GM23248 (cell line): Measurements from ENCODE around the gene IL21R. TPM values are rescaled to one million over a fixed set of nuclear protein-coding genes. Genes with fewer than 3 reads are reported as not detected.

ENCODE experiments used
- DNase-seq: peaks from one replicate; pipeline ENCODE4 v3.0.0-alpha.2; 2015
- H2AFZ ChIP-seq: fragments of 200-600 bp; sonication (generic); 2 replicates; pipeline ENCODE4 v1.6.1; 2016; ENCODE audit warnings: antibody characterized with exemption
- H3F3A ChIP-seq: fragments of 200-600 bp; sonication (generic); 2 replicates; pipeline ENCODE4 v1.6.1; 2016; ENCODE audit warnings: mild to moderate bottlenecking, antibody characterized with exemption, mixed run types; ENCODE audit not compliant: insufficient read depth
- H3K27ac ChIP-seq: fragments of 200-600 bp; sonication (generic); 2 replicates; pipeline ENCODE4 v1.5.1; 2016; ENCODE audit warnings: mild to moderate bottlenecking
- H3K27me3 ChIP-seq: fragments of 200-600 bp; sonication (generic); replicated peaks from 2 replicates; pipeline ENCODE4 v1.6.1; 2016; ENCODE audit warnings: mild to moderate bottlenecking; ENCODE audit not compliant: insufficient read depth
- H3K36me3 ChIP-seq: fragments of 200-600 bp; sonication (generic); 2 replicates; pipeline ENCODE4 v1.6.1; 2016; ENCODE audit warnings: low read depth, mild to moderate bottlenecking
- H3K4me1 ChIP-seq: fragments of 200-600 bp; sonication (generic); 2 replicates; pipeline ENCODE4 v1.6.1; 2016; ENCODE audit warnings: mild to moderate bottlenecking; ENCODE audit not compliant: insufficient read depth
- H3K4me2 ChIP-seq: fragments of 200-600 bp; sonication (generic); one replicate; pipeline ENCODE4 v1.6.1; 2016; ENCODE audit warnings: mild to moderate bottlenecking; ENCODE audit not compliant: unreplicated experiment
- H3K4me3 ChIP-seq: fragments of 200-600 bp; sonication (generic); 2 replicates; pipeline ENCODE4 v1.5.1; 2016; ENCODE audit warnings: mild to moderate bottlenecking
- H3K79me2 ChIP-seq: fragments of 200-600 bp; sonication (generic); 2 replicates; pipeline ENCODE4 v1.6.1; 2016; ENCODE audit warnings: mild to moderate bottlenecking; ENCODE audit not compliant: insufficient read depth
- H3K9ac ChIP-seq: fragments of 200-600 bp; sonication (generic); 2 replicates; pipeline ENCODE4 v1.6.1; 2016; ENCODE audit warnings: mild to moderate bottlenecking
- H3K9me2 ChIP-seq: fragments of 200-600 bp; sonication (generic); 2 replicates; pipeline ENCODE4 v1.6.1; 2016; ENCODE audit warnings: mixed run types, mild to moderate bottlenecking, moderate library complexity; ENCODE audit not compliant: insufficient read depth
- H3K9me3 ChIP-seq: fragments of 200-600 bp; sonication (generic); one replicate; pipeline ENCODE4 v1.6.1; 2017; ENCODE audit warnings: low read depth
- H4K20me1 ChIP-seq: fragments of 200-600 bp; sonication (generic); 2 replicates; pipeline ENCODE4 v1.6.0; 2016; ENCODE audit not compliant: insufficient read depth
- EZH2 ChIP-seq: fragments of 200-600 bp; sonication (generic); IDR thresholded peaks from 2 replicates; pipeline ENCODE4 v1.6.1; 2018; ENCODE audit warnings: antibody characterized with exemption, mild to moderate bottlenecking; ENCODE audit not compliant: insufficient read depth, poor library complexity, severe bottlenecking
- EZH2phosphoT487 ChIP-seq: fragments of 200-600 bp; sonication (generic); IDR thresholded peaks from 2 replicates; pipeline ENCODE4 v1.6.1; 2018; ENCODE audit warnings: antibody characterized with exemption, moderate library complexity, mild to moderate bottlenecking, low read depth; ENCODE audit not compliant: insufficient read depth
- WGBS, 2 experiments: methylation state at CpG; one replicate each; pipeline ENCODE4 v1.1.6; 2015 to 2017; ENCODE audit warnings: low lambda C conversion rate in 2 of 2, low coverage in 1 of 2; ENCODE audit errors: missing lambda C conversion rate in 2 of 2; 5-methylcytosine and 5-hydroxymethylcytosine counted together
- in situ Hi-C: fragments of 300-500 bp; cut with MboI; formaldehyde crosslinking; loops from 2 replicates; pipeline ENCODE4 v1.15.0; 2020
- polyA plus RNA-seq: library from polyadenylated mRNA; unstranded; fragments of >200 nt; fragmentation: Nextera tagmentation; extraction: Ambion mirVana; gene quantifications from 2 replicates; pipeline ENCODE4 v1.2.1, GENCODE V29; 2016
- total RNA-seq: library from RNA; depleted of rRNA; stranded (reverse); fragments of >200 nt; shearing (Covaris generic); gene quantifications from 2 replicates; pipeline ENCODE4 v1.2.3, GENCODE V29; 2014

IL21R gene
- total and polyA plus RNA-seq, 2 experiments from 2014 or later: 1.2 to 1.5 TPM

DNA sequence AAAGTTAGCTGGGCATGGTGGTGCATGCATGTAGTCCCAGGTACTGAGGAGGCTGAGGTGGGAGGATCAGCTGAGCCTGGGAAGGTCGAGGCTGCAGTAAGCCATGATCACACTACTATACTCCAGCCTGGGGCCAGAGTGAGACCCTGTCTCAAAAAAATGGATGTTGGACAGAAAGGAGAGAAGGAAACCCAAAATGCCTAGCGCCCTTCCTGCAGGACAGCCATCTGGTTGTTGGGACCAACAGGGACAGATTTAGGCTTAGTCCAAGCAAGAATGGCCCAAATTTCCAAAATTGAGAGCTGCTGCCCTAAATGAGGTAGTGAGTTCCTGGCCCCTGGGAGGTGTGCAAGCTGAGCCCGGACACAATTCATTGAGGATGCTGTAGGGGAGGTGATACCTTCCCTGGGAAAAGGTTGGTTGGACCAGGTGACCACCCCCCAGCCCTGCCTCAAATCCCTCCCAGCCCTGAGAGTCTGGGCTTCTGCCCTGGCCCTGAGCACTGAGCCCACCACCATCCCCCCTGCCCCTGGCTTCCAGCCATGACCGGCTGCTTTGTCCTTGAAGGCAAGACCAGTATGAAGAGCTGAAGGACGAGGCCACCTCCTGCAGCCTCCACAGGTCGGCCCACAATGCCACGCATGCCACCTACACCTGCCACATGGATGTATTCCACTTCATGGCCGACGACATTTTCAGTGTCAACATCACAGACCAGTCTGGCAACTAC, 35.1 kb downstream of the IL21R start:
- 71 to 83% methylated on average over 8 to 9 of the region's 9 CpGs for WGBS, 2 experiments
- in situ Hi-C loops: loop anchor here (25.0 kb wide), 1 partner anchor 1600 kb away; no protein-coding TSS in a partner anchor
- DNase-seq: no peak
- H4K20me1 ChIP-seq: no peaks in the 10 kb centered on the region
- no peaks in the 10 kb centered on the region for H3K79me2 ChIP-seq
- H2AFZ ChIP-seq: no peak overlapping the region
- H3K36me3 ChIP-seq: no peaks in the 10 kb centered on the region
- H3K9me3 ChIP-seq: no peaks in the 10 kb centered on the region
- no peaks in the 10 kb centered on the region for H3K27me3 ChIP-seq
- no peak overlapping the region for H3K4me3 ChIP-seq
- H3K27ac ChIP-seq: no peak overlapping the region
- no peak overlapping the region for H3K9ac ChIP-seq
- H3K9me2 ChIP-seq: no peaks in the 10 kb centered on the region
- no peak overlapping the region for H3K4me2 ChIP-seq
- peaks cover 15% of the 10 kb centered on the region for H3F3A ChIP-seq
- no peak for TF ChIP-seq EZH2
- no peak for TF ChIP-seq EZH2phosphoT487
- peaks cover 11% of the 10 kb centered on the region for H3K4me1 ChIP-seq

DNA sequence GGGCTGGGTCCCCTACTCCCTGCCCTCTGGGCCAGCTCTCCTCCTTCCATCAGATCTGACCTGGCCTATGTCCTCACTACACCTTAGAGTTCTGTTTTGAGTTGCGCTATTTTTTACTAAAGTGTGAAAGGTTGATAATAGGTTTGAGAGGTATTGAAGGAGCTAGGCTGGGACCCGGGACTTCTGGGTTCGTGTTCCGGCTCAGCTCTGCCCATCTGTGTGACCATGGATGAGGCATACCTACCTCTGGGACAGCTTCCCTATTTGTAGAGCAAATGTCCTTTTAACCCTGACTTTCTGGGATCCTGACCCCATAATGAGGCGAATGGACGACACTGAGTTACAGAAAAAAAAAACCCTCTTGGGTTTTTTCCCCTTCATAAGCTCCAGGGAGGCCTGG, 36.0 kb downstream of the IL21R start:
- Histone ChIP-seq H3K4me3 (no peak overlapping the region), H3K9me2 (no peaks in the 10 kb centered on the region), H3K27ac (no peak overlapping the region), H3K27me3 (no peaks in the 10 kb centered on the region), H3F3A (peaks cover 6% of the 10 kb centered on the region; the same call in 1 of the 2 replicates), H2AFZ (no peak overlapping the region), H3K9ac (no peak overlapping the region), H3K4me1 (peaks cover 3% of the 10 kb centered on the region), H4K20me1 (no peaks in the 10 kb centered on the region), H3K79me2 (no peaks in the 10 kb centered on the region), H3K36me3 (no peaks in the 10 kb centered on the region), H3K9me3 (no peaks in the 10 kb centered on the region), H3K4me2 (no peak overlapping the region)
- TF ChIP-seq EZH2phosphoT487 (no peak), EZH2 (no peak)
- WGBS, 2 experiments: 95% methylated on average over 6 of the region's 6 CpGs
- in situ Hi-C loops: loop anchor here (25.0 kb wide), 1 partner anchor 1601 kb away; no protein-coding TSS in a partner anchor
- DNase-seq: no peak

DNA sequence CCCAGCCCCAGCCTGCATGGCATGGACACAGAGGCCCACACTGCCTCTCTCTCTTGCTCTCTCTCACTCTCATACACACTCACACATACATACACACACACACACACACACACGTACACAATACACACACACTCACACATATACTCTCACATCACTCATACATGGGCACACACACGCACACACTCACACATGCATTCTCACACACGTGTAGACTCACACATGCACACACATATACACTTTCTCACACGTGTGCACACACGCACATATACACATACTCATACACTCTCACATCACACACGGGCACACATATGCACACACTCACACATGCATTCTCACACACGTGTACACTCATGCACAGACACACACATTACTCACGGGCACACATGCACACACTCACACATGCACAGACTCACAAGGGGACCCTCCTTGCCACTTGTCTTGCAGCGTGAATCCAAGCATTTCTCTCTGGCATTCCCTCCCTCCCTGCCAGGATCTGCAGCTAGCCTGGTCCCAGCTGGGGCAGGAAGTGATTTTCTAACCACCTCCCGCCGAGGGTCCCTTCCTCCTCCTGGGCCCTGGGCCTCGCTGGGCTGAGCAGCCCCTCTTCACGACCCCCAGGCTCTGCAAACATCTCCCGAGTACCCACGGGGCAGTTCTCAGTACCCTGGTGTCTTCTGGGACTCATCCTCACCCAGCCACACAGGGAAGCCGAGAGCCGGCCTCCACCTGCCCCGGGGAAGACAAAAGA, 37.5 kb downstream of the IL21R start:
- Histone ChIP-seq H3K9ac (no peak overlapping the region), H2AFZ (no peak overlapping the region), H3K4me2 (no peak overlapping the region), H3K9me2 (no peaks in the 10 kb centered on the region), H3K27me3 (no peaks in the 10 kb centered on the region), H3K36me3 (no peaks in the 10 kb centered on the region), H3K4me3 (no peak overlapping the region), H3K9me3 (no peaks in the 10 kb centered on the region), H3K4me1 (0 out of 2 replicates have a peak, but pooled peaks cover 6% of the 10 kb centered on the region), H4K20me1 (no peaks in the 10 kb centered on the region), H3K79me2 (no peaks in the 10 kb centered on the region), H3K27ac (no peak overlapping the region), H3F3A (no peaks in the 10 kb centered on the region)
- in situ Hi-C loops: loop anchor here (25.0 kb wide), 1 partner anchor 1602 kb away; no protein-coding TSS in a partner anchor
- no peak for DNase-seq
- TF ChIP-seq EZH2phosphoT487: no peak
- no peak for TF ChIP-seq EZH2
- WGBS, 2 experiments: 71 to 72% methylated on average over 18 of the region's 18 CpGs

DNA sequence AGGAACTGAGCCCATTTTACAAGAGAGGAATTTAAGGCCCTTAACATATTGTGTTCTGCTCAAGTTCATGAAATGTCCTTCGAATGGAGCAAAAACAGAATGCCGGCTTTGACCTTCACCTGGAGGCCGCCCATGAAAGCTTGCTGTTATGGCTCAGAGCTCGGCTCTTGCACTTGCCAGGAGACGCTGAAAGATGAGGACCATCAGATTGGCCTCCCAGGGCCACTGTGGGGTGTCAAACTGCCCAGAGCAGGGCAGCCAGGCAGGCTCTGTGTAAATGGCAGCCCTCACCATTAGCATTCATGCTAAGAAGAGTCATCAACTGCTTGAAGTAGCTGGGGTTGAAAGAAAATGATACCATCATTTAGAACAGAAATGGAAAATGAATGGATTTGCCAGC, 39.3 kb downstream of the IL21R start:
- Histone ChIP-seq H3K9me3 (no peaks in the 10 kb centered on the region), H3K4me1 (0 out of 2 replicates have a peak, but pooled peaks cover 6% of the 10 kb centered on the region), H3K4me3 (no peak overlapping the region), H3K9me2 (no peaks in the 10 kb centered on the region), H3K36me3 (no peaks in the 10 kb centered on the region), H3K4me2 (no peak overlapping the region), H2AFZ (no peak overlapping the region), H3K27ac (no peak overlapping the region), H4K20me1 (no peaks in the 10 kb centered on the region), H3K79me2 (no peaks in the 10 kb centered on the region), H3F3A (no peaks in the 10 kb centered on the region), H3K9ac (no peak overlapping the region), H3K27me3 (no peaks in the 10 kb centered on the region)
- TF ChIP-seq EZH2 (no peak), EZH2phosphoT487 (no peak)
- in situ Hi-C loops: loop anchor here (25.0 kb wide), 1 partner anchor 1604 kb away; no protein-coding TSS in a partner anchor
- no peak for DNase-seq
- WGBS, 2 experiments: 76 to 80% methylated on average over 5 of the region's 5 CpGs
